Mesenchymal stem cell (in vitro differentiated cells and primary cell): ENCODE measurements around the gene CP.
A peak's percentile ranks its signal among the peaks of the same experiment; 100 is the strongest.

Experiments used
- DNase-seq: peaks from one replicate; pipeline ENCODE4 v3.0.0-alpha.2; 2013
- H2AFZ ChIP-seq: one replicate; pipeline ENCODE4 v1.6.1; 2013; ENCODE audit warnings: low read depth, mild to moderate bottlenecking, control low read depth, inconsistent platforms, low read length, moderate library complexity
- H2AK5ac ChIP-seq: 2 replicates; pipeline ENCODE4 v1.6.1; 2013; ENCODE audit warnings: low read length, moderate library complexity, mild to moderate bottlenecking, inconsistent platforms; ENCODE audit not compliant: severe bottlenecking
- H2BK120ac ChIP-seq: one replicate; pipeline ENCODE4 v1.6.1; 2013; ENCODE audit warnings: low read depth, mild to moderate bottlenecking, inconsistent platforms, low read length, moderate library complexity
- H2BK12ac ChIP-seq, 2 experiments: one replicate each; pipeline ENCODE4 v1.6.1; 2013; ENCODE audit warnings: inconsistent platforms in 2 of 2, low read length in 2 of 2, mild to moderate bottlenecking in 2 of 2, moderate library complexity in 2 of 2, control low read depth in 1 of 2
- H2BK15ac ChIP-seq: one replicate; pipeline ENCODE4 v1.6.1; 2013; ENCODE audit warnings: mild to moderate bottlenecking, low read depth, inconsistent platforms; ENCODE audit not compliant: poor library complexity, severe bottlenecking
- H2BK5ac ChIP-seq: 2 replicates; pipeline ENCODE4 v1.6.1; 2013; ENCODE audit warnings: low read depth, mild to moderate bottlenecking, low read length, control low read depth, inconsistent platforms; ENCODE audit not compliant: poor library complexity, severe bottlenecking
- H3K14ac ChIP-seq, 2 experiments: one replicate each; pipeline ENCODE4 v1.6.1; 2013; ENCODE audit warnings: inconsistent platforms in 2 of 2, low read length in 2 of 2, control low read depth in 1 of 2, mild to moderate bottlenecking in 1 of 2, moderate library complexity in 1 of 2
- H3K18ac ChIP-seq, 2 experiments: one replicate each; pipeline ENCODE4 v1.6.1; 2013; ENCODE audit warnings: inconsistent platforms in 2 of 2, low read length in 2 of 2, control low read depth in 1 of 2, low read depth in 1 of 2, mild to moderate bottlenecking in 1 of 2
- H3K23ac ChIP-seq, 2 experiments: one replicate each; pipeline ENCODE4 v1.6.1; 2013; ENCODE audit warnings: inconsistent platforms in 2 of 2, low read length in 2 of 2, mild to moderate bottlenecking in 2 of 2, moderate library complexity in 2 of 2, control low read depth in 1 of 2
- H3K27ac ChIP-seq: 2 replicates; pipeline ENCODE4 v1.5.1; 2013; ENCODE audit warnings: mild to moderate bottlenecking, moderate library complexity, low read length, control low read depth, inconsistent platforms; ENCODE audit not compliant: poor library complexity, severe bottlenecking
- H3K27me3 ChIP-seq, 2 experiments: 2 replicates each; pipeline versions ENCODE4 v1.6.1 to v1.7.0; 2013; ENCODE audit warnings: low read length in 2 of 2, mild to moderate bottlenecking in 2 of 2, moderate library complexity in 2 of 2, control low read depth in 1 of 2, inconsistent platforms in 1 of 2; ENCODE audit not compliant: control insufficient read depth in 1 of 2, insufficient read depth in 1 of 2
- H3K36me3 ChIP-seq, 2 experiments: 2 replicates each; pipeline versions ENCODE4 v1.6.1 to v1.7.0; 2013; ENCODE audit warnings: low read length in 2 of 2, control low read depth in 1 of 2, inconsistent platforms in 1 of 2, low read depth in 1 of 2, mild to moderate bottlenecking in 1 of 2; ENCODE audit not compliant: insufficient read depth in 2 of 2, control insufficient read depth in 1 of 2
- H3K4ac ChIP-seq, 2 experiments: one replicate each; pipeline ENCODE4 v1.6.1; 2013; ENCODE audit warnings: inconsistent platforms in 2 of 2, low read length in 2 of 2, mild to moderate bottlenecking in 2 of 2, moderate library complexity in 2 of 2, control low read depth in 1 of 2, low read depth in 1 of 2
- H3K4me1 ChIP-seq: 2 replicates; pipeline ENCODE4 v1.6.1; 2013; ENCODE audit warnings: low read depth, low read length, control low read depth; ENCODE audit not compliant: control insufficient read depth, insufficient read depth
- H3K4me2 ChIP-seq: 2 replicates; pipeline ENCODE4 v1.6.1; 2013; ENCODE audit warnings: low read length, mild to moderate bottlenecking, inconsistent platforms; ENCODE audit not compliant: poor library complexity, severe bottlenecking
- H3K4me3 ChIP-seq, 2 experiments: 2 replicates each; pipeline versions ENCODE4 v1.5.1 to v1.7.0; 2013; ENCODE audit warnings: low read length in 2 of 2, mild to moderate bottlenecking in 2 of 2, control low read depth in 1 of 2, low read depth in 1 of 2; ENCODE audit not compliant: insufficient read depth in 1 of 2
- H3K79me1 ChIP-seq: replicated peaks from 2 replicates; pipeline ENCODE4 v1.6.1; 2013; ENCODE audit warnings: mild to moderate bottlenecking, control low read depth, low read length, inconsistent platforms; ENCODE audit not compliant: poor library complexity, severe bottlenecking
- H3K9ac ChIP-seq: 2 replicates; pipeline ENCODE4 v1.7.0; 2013; ENCODE audit warnings: mild to moderate bottlenecking, low read length, moderate library complexity
- H3K9me3 ChIP-seq: 2 replicates; pipeline ENCODE4 v1.7.0; 2013; ENCODE audit warnings: mild to moderate bottlenecking, low read length; ENCODE audit not compliant: control insufficient read depth
- H4K8ac ChIP-seq: one replicate; pipeline ENCODE4 v1.6.1; 2013; ENCODE audit warnings: inconsistent platforms, mild to moderate bottlenecking, low read length, moderate library complexity
- H4K91ac ChIP-seq: one replicate; pipeline ENCODE4 v1.6.1; 2013; ENCODE audit warnings: mild to moderate bottlenecking, low read length, inconsistent platforms
- WGBS: methylation state at CpG from one replicate; pipeline ENCODE4 v1.1.7; 2013; ENCODE audit warnings: mixed read lengths; 5-methylcytosine and 5-hydroxymethylcytosine counted together

Gene CP

GRCh38 chr3:149214702-149215101 is 6.9 kb downstream of the CP start:
- Histone ChIP-seq H3K14ac (no peak overlapping the region), H3K36me3 (no peaks in the 10 kb centered on the region), H2BK120ac (no peak overlapping the region), H4K8ac (no peak overlapping the region), H3K27ac (no peak overlapping the region), H2BK12ac (peak overlapping the region in 1 of 2 experiments; percentile 50), H2BK15ac (no peak overlapping the region), H3K79me1 (no peaks in the 10 kb centered on the region), H3K4ac (no peak overlapping the region), H3K23ac (no peak overlapping the region), H2BK5ac (no peak overlapping the region), H3K9me3 (no peaks in the 10 kb centered on the region), H3K4me1 (no peaks in the 10 kb centered on the region), H2AK5ac (no peak overlapping the region), H2AFZ (no peak overlapping the region), H3K4me3 (no peak overlapping the region), H3K9ac (no peak overlapping the region), H3K18ac (no peak overlapping the region), H3K27me3 (no peaks in the 10 kb centered on the region), H4K91ac (no peak overlapping the region), H3K4me2 (no peak overlapping the region)
- DNase-seq, result no peak
- WGBS, result no CpG with 5 or more reads among the region's 1 CpG

GRCh38 chr3:149212386-149212785 is 9.2 kb downstream of the CP start:
- H3K9me3 ChIP-seq, result no peaks in the 10 kb centered on the region
- H4K91ac ChIP-seq, result no peak overlapping the region
- H3K27me3 ChIP-seq, result no peaks in the 10 kb centered on the region
- no CpG with 5 or more reads among the region's 1 CpG for WGBS
- no peak overlapping the region for H3K23ac ChIP-seq
- H3K36me3 ChIP-seq, result no peaks in the 10 kb centered on the region
- H3K18ac ChIP-seq, result no peak overlapping the region
- no peak overlapping the region for H3K9ac ChIP-seq
- H3K4me1 ChIP-seq, result no peaks in the 10 kb centered on the region
- H2BK15ac ChIP-seq, result no peak overlapping the region
- H2AK5ac ChIP-seq, result no peak overlapping the region
- no peak overlapping the region for H2BK120ac ChIP-seq
- H4K8ac ChIP-seq, result no peak overlapping the region
- no peak overlapping the region for H3K14ac ChIP-seq
- no peaks in the 10 kb centered on the region for H3K79me1 ChIP-seq
- H2AFZ ChIP-seq, result no peak overlapping the region
- H2BK12ac ChIP-seq, result no peak overlapping the region
- H3K4ac ChIP-seq, result no peak overlapping the region
- no peak overlapping the region for H3K4me3 ChIP-seq
- no peak overlapping the region for H3K27ac ChIP-seq
- DNase-seq, result no peak
- no peak overlapping the region for H2BK5ac ChIP-seq
- no peak overlapping the region for H3K4me2 ChIP-seq

- Histone ChIP-seq H3K4ac (no peak overlapping the region), H3K36me3 (no peaks in the 10 kb centered on the region), H3K27me3 (no peaks in the 10 kb centered on the region), H2BK15ac (no peak overlapping the region), H2BK12ac (no peak overlapping the region), H3K14ac (no peak overlapping the region), H3K79me1 (no peaks in the 10 kb centered on the region), H3K4me3 (no peak overlapping the region), H3K18ac (no peak overlapping the region), H2BK120ac (no peak overlapping the region), H2AFZ (no peak overlapping the region), H2AK5ac (no peak overlapping the region), H3K23ac (no peak overlapping the region), H3K4me2 (no peak overlapping the region), H3K27ac (no peak overlapping the region), H3K9me3 (no peaks in the 10 kb centered on the region), H4K91ac (no peak overlapping the region), H3K9ac (no peak overlapping the region), H2BK5ac (no peak overlapping the region), H4K8ac (no peak overlapping the region), H3K4me1 (no peaks in the 10 kb centered on the region)
- no peak for DNase-seq
- WGBS, result 83% methylated on average over 1 of the region's 4 CpGs
Observed at GRCh38 chr3:149209431-149209830, 12.2 kb downstream of the CP start.

- H3K27ac ChIP-seq, result no peak overlapping the region
- no peak overlapping the region for H2BK15ac ChIP-seq
- no peak overlapping the region for H2AK5ac ChIP-seq
- WGBS, result 100% methylated on average over 2 of the region's 2 CpGs
- H3K4me2 ChIP-seq, result no peak overlapping the region
- no peak overlapping the region for H3K23ac ChIP-seq
- no peaks in the 10 kb centered on the region for H3K36me3 ChIP-seq
- no peaks in the 10 kb centered on the region for H3K27me3 ChIP-seq
- H2BK5ac ChIP-seq, result no peak overlapping the region
- H3K79me1 ChIP-seq, result no peaks in the 10 kb centered on the region
- no peak overlapping the region for H2BK12ac ChIP-seq
- H3K4me1 ChIP-seq, result no peaks in the 10 kb centered on the region
- H3K9me3 ChIP-seq, result no peaks in the 10 kb centered on the region
- no peak overlapping the region for H4K8ac ChIP-seq
- H3K18ac ChIP-seq, result no peak overlapping the region
- H2BK120ac ChIP-seq, result no peak overlapping the region
- no peak for DNase-seq
- no peak overlapping the region for H3K9ac ChIP-seq
- no peak overlapping the region for H4K91ac ChIP-seq
- H3K14ac ChIP-seq, result no peak overlapping the region
- H3K4ac ChIP-seq, result no peak overlapping the region
- no peak overlapping the region for H2AFZ ChIP-seq
- H3K4me3 ChIP-seq, result no peak overlapping the region
Observed at GRCh38 chr3:149207475-149207874, 14.2 kb downstream of the CP start.
